GM19035 (cell line): ENCODE results near the gene AGPAT3.
"Not testable (repeated sequence)": the region's sequence is repeated elsewhere in the genome, so short reads cannot be mapped to it uniquely, and the experiment has no call there.

Source experiments
- ATAC-seq: cut with Tn5 transposase; IDR thresholded peaks from one replicate; pipeline ENCODE4 v1.9.1; 2021; ENCODE audit not compliant: unreplicated experiment

Gene AGPAT3, protein sequence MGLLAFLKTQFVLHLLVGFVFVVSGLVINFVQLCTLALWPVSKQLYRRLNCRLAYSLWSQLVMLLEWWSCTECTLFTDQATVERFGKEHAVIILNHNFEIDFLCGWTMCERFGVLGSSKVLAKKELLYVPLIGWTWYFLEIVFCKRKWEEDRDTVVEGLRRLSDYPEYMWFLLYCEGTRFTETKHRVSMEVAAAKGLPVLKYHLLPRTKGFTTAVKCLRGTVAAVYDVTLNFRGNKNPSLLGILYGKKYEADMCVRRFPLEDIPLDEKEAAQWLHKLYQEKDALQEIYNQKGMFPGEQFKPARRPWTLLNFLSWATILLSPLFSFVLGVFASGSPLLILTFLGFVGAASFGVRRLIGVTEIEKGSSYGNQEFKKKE

GRCh38 chr21:43864962-43865539 is at the start of gene AGPAT3:
TSS of gene AGPAT3 (plus strand) at chr21:43865223. CDS start at chr21:43959682, 94,459 bp downstream.
- peak; percentile 22 for ATAC-seq

- no peak for ATAC-seq
Observed at GRCh38 chr21:43815991-43816390, 49.0 kb upstream of the AGPAT3 start.

DNA sequence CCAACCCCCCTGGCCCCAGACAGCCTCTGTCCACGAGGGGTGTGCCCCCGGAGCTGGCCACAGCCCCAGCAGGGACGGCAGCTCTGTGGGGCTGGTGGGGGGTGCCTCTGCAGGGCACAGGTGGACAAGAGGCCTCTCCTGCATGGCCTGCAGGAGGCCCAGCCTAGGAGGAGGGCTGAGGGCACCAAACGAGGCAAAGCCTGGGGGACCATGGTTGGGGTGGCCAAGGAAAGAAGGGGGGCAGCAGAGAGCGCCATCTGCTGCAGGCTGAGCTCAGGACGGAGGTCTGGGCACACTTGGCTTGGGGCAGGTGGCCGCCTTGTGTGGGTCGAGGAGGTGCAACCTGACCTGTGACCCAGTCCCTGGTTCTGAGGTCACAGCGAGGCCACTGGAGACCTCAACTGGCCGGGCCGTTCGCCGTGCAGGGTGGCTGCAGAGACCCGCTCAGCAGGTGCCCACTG is 48.4 kb upstream of the AGPAT3 start:
- no peak for ATAC-seq

DNA sequence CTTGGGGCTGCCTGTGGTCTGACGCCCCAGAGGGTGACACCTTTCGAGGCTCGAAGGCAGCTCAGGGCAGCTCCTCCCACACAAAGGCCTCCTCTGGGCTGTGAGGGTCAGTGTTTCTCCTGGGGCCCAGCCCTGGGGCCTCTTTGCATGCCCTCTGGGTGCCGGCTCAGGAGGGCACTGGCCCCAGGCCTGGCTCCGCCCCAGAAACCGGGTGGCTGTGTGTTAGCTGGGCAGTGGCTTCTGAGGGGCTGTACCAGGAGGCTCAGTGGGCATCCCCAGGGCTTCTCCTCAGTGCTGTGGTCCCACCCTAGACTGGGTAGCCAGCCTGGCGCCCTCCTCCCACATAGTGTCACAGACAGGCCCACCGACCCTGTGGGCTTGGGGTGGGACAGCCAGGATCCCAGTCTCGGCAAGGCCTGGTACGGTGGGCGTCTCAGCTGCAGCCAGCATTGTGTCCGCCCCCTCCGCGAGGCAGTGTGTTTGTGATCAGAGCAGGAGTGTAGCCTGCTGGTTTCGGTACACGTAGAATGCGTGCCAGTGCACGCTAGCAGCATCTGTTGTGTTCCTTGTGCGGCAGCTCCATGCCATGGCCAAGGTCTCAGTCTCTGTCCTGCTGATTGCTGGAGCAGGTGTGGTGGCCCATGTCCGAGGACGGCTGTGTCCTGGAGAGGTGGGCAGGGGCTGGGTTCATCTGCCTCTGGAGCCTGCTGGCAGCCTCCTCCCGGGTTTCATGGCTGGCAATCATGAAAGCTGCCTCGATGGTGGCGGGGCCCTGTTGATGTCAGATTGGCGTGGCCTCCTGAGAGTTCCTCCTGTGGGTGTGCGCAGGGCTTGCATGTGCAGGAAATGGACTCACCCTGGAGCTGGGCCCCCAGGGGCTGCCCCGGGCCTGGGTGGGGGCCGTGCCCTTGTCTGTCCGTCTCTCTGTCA is 47.6 kb upstream of the AGPAT3 start:
- no peak for ATAC-seq

DNA sequence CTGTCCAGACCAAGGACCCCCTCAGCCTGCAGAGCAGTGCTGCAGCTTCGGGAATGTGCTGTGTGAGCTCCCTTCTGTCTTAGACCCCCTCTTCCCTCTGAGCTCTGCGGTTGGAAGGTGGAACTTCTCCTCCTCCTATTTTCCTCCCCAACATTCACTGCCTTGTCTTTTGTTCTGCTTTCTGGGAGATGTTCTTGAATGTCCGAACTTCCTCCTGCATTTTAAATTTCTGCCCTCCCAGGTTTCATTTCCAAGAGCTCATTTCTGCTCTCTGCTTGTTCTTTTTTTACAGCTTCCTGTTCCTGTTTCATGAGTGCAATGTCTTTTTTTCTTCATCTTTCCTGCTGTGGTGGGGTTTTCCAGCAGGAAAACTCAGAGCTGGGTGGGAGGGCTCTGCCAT is 46.3 kb upstream of the AGPAT3 start:
- ATAC-seq: no peak

DNA sequence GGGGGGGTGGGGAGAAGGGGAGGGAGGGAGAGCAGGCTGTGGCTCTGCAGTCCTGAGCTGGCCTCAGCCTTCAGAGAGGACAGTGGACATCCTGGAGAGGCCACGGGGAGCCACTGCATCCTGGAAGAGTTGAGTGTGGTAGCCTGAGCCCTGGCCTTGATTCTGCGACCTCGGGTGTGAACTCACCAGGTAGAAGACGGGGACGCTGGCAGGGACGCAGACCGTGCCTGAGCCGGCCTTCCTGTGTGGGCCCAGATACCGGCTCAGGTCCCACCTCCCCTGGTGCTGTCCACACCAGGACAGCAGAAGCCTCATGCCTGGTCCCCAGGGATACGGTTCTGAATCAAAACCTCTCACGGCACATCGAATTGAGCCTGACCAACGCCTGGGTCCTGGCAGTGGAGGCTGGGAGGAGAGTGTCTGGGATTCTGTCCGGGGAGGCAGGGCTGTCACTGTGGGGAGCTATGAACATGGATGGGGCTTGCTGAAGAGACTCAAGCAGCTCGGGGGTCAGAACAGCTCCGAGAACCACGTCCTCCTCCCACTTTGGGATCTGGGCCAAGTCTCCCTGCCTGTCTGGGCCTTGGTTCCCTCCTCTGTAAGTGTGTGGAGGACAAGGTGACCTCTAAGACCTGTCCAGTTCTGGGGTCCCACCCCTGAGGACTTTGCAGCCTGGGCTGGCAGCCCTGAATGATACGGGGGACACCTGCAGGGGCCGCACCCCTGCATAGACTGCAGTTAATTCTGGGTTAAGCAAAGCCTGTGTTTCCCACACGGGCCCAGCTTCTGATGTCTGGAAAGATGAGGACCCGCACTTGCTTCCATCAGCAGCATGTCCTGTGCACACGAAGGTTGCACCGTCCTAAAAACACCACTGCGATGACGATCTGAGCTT is 45.3 kb upstream of the AGPAT3 start:
- no peak for ATAC-seq

GRCh38 chr21:43820466-43820865 is 44.6 kb upstream of the AGPAT3 start:
- ATAC-seq: no peak

DNA sequence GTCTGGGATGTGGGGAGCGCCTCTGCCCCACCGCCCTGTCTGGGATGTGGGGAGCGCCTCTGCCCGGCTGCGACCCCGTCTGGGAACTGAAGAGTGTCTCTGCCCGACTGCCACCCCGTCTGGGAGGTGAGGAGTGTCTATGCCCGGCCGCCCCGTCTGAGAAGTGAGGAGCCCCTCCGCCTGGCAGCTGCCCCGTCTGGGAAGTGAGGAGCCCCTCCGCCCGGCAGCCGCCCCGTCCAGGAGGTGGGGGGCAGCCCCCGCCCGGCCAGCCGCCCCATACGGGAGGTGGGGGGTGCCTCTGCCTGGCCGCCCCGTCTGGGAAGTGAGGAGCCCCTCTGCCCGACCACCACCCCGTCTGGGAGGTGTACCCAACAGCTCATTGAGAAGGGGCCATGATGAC is 42.9 kb upstream of the AGPAT3 start:
- not testable (repeated sequence) for ATAC-seq

- not testable (repeated sequence) for ATAC-seq
Observed at GRCh38 chr21:43822741-43823140, 42.3 kb upstream of the AGPAT3 start.

- no peak for ATAC-seq
Observed at GRCh38 chr21:43824333-43825241, 40.4 kb upstream of the AGPAT3 start.

GRCh38 chr21:43825242-43825935 is 39.6 kb upstream of the AGPAT3 start:
- ATAC-seq: no peak

DNA sequence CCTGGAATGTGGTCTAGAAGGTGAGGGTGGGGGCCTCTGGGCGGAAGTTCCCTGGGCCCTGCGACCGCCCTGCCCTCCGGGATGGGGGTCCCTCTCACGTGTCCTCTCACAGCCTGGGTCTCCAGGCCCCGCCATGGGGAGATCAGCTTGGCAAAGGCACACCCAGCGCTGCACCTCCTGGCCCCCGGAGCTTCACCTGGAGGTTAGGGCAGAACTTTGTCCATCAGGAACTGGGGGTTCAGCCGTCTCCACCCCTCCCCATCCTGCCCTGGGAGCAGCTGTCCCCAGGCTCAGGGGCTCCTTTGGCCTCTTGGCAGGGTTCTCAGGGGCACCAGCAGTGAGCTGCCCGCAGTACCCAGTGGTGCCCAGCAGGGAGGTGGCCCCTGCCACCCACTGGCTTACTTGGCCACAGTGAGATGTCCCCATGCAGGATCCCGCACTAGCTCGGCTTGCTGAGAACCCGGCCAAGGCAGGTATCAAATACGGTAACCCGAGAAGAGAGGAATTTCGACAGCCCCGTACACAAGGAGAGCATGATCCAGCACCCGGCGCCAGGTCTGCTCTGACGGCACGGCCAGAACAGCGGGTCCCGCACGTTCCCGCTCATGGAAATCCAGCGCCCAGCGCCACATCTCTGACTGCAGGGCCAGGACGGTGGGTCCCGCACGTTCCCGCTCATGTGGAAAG is 38.9 kb upstream of the AGPAT3 start:
- ATAC-seq: no peak

DNA sequence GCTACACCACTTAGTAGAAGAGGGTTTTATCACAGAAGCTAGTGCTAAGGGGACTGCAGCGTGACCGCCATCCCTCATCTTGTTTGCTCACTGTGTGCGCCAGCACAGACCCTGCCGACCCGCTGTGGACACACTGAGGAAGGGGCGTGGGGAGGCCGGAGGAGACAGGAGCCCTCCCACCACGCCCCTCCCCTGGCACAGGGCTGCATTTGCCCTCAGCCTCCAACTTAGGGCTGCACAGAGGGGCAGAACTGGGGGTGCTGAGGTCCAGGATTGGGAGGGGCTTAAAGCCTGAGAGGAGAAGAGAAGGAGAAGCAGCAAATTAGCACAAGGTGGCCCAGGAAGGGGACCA is 38.4 kb upstream of the AGPAT3 start:
- ATAC-seq: no peak

- ATAC-seq: no peak
Observed at GRCh38 chr21:43827015-43827611, 37.9 kb upstream of the AGPAT3 start.

GRCh38 chr21:43829161-43829560 is 35.9 kb upstream of the AGPAT3 start:
- ATAC-seq: no peak

GRCh38 chr21:43829575-43830119 is 35.4 kb upstream of the AGPAT3 start:
- ATAC-seq: no peak

DNA sequence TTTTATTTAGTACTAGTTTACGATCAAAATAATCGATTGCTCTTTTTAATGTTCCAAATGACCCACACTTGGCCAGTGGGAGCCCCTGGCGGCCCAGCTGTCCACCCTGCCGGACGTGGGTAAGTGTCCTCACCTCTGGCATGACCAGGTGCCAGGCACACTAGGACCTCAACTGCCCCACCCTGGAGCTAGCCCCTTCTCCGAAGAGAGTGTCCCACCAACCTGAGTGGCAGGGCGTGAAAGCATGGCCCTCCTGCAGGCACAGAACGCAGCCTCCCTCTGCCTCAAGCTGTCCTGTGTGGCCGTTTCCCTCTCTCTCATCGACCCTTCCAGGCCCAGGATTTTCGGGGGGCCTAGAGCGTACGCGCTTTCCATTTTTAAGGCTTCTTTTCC is 32.9 kb upstream of the AGPAT3 start:
- no peak for ATAC-seq

DNA sequence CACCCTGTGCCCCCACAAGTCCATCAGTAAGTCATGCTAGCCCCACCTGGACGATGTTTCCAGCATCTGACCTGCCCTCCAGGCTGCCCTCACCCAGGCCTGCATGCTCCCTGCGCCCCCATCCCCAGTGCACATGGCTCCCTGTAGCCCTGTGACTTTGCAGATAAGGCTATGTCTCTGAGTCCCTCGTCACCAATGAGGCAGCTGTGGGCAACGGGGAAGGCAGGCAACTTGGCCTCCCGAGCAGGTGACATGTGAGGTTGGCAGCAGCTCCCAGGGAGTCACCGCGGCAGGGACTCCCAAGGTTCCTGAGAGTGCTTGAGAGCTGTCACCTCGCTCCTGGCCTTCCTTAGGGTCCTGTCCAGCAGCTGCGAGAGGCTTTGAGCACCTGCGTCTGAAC is 32.4 kb upstream of the AGPAT3 start:
- ATAC-seq: no peak
